PC-3 (cell line): ENCODE data around the gene RB1.

Experiments used
- EZH2 ChIP-seq: fragments of 300-600 bp; sonication (generic); IDR thresholded peaks from one replicate; pipeline ENCODE4 v1.6.1; 2017; ENCODE audit warnings: antibody characterized with exemption, mild to moderate bottlenecking, low read length; ENCODE audit not compliant: unreplicated experiment
- TF ChIP-seq, protein P1 (sequence below): fragments of 300-600 bp; sonication (generic); conservative IDR thresholded peaks from 2 replicates; pipeline ENCODE4 v1.5.1; 2017; ENCODE audit warnings: antibody characterized with exemption, low read depth, mild to moderate bottlenecking, low read length

DNA sequence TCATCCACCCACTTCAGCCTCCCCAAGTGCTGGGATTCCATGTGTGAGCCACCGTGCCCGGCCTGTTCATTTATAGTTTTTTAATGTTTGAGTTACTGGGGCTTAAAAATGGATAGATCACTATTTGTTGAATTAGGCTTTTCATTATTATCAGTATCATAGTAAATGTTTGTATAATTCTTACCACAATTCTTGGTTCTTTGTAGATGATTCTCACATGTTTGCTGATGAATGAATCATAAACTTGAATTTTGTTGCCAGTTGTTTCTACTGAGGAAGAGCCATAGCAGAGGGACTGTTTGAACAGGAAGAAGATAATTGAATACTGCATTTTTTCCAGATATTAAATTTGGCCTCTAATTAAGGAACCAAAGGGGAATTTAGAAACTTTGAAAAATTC lies 112.0 kb downstream of the RB1 start:
- TF ChIP-seq, protein P1, sequence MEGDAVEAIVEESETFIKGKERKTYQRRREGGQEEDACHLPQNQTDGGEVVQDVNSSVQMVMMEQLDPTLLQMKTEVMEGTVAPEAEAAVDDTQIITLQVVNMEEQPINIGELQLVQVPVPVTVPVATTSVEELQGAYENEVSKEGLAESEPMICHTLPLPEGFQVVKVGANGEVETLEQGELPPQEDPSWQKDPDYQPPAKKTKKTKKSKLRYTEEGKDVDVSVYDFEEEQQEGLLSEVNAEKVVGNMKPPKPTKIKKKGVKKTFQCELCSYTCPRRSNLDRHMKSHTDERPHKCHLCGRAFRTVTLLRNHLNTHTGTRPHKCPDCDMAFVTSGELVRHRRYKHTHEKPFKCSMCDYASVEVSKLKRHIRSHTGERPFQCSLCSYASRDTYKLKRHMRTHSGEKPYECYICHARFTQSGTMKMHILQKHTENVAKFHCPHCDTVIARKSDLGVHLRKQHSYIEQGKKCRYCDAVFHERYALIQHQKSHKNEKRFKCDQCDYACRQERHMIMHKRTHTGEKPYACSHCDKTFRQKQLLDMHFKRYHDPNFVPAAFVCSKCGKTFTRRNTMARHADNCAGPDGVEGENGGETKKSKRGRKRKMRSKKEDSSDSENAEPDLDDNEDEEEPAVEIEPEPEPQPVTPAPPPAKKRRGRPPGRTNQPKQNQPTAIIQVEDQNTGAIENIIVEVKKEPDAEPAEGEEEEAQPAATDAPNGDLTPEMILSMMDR = no peak
- TF ChIP-seq EZH2 = no peak
